DOHH2 (cell line): Measurements from ENCODE around the gene MICAL3.
"Not testable (repeated sequence)": the region's sequence is repeated elsewhere in the genome, so short reads cannot be mapped to it uniquely, and the experiment has no call there.

Source experiments
- CTCF ChIP-seq: fragments of 200-600 bp; sonication (generic); IDR thresholded peaks from one replicate; pipeline ENCODE4 v1.5.1; 2014; ENCODE audit warnings: antibody characterized with exemption, mild to moderate bottlenecking, low read depth, low read length; ENCODE audit not compliant: poor library complexity, severe bottlenecking
- EZH2phosphoT487 ChIP-seq: fragments of 200-600 bp; sonication (generic); IDR thresholded peaks from 2 replicates; pipeline ENCODE4 v1.6.1; 2017; ENCODE audit warnings: borderline replicate concordance, mild to moderate bottlenecking, antibody characterized with exemption, low read length, moderate library complexity, mixed read lengths

GRCh38 chr22:17764852-17765251 lies 259.5 kb downstream of the MICAL3 start:
- TF ChIP-seq CTCF, EZH2phosphoT487: not testable (repeated sequence)
